HepG2 (cell line): Measurements from ENCODE around the gene FRAS1. TPM values are rescaled to one million over a fixed set of nuclear protein-coding genes. Genes with fewer than 3 reads are reported as not detected.

Experiments used
- CREM ChIP-seq, 2 experiments: sonication (generic) in 1 of 2; formaldehyde crosslinking in 1 of 2; IDR thresholded peaks; 2 replicates each; pipeline versions ENCODE4 v1.4.0 to v1.6.1; 2016 to 2020; ENCODE audit warnings: antibody characterized with exemption in 1 of 2, mild to moderate bottlenecking in 1 of 2, missing genetic modification reagents in 1 of 2
- HOXA3 ChIP-seq: sonication (generic); formaldehyde crosslinking; IDR thresholded peaks from 2 replicates; pipeline ENCODE4 v1.5.0; 2020; ENCODE audit warnings: missing genetic modification reagents
- ISL2 ChIP-seq: sonication (generic); formaldehyde crosslinking; IDR thresholded peaks from 2 replicates; pipeline ENCODE4 v1.5.0; 2020; ENCODE audit warnings: missing genetic modification reagents
- KLF15 ChIP-seq: sonication (generic); formaldehyde crosslinking; IDR thresholded peaks from 2 replicates; pipeline ENCODE4 v1.8.1; 2023; ENCODE audit warnings: borderline replicate concordance, mild to moderate bottlenecking, inconsistent platforms, missing genetic modification reagents, mixed read lengths
- MED13 ChIP-seq: sonication (generic); formaldehyde crosslinking; IDR thresholded peaks from 2 replicates; pipeline ENCODE4 v1.5.0; 2020; ENCODE audit warnings: missing genetic modification reagents
- MTA3 ChIP-seq: sonication (generic); formaldehyde crosslinking; IDR thresholded peaks from 2 replicates; pipeline ENCODE4 v1.4.0; 2020; ENCODE audit warnings: missing genetic modification reagents
- RBAK ChIP-seq: sonication (generic); formaldehyde crosslinking; IDR thresholded peaks from 2 replicates; pipeline ENCODE4 v1.5.1; 2020; ENCODE audit warnings: mild to moderate bottlenecking, missing genetic modification reagents
- RBFOX2 ChIP-seq: fragments of 200-400 bp; formaldehyde crosslinking; IDR thresholded peaks from 2 replicates; pipeline ENCODE4 v1.6.1; 2017; ENCODE audit warnings: low read depth, mild to moderate bottlenecking, low read length
- REPIN1 ChIP-seq: sonication (generic); formaldehyde crosslinking; IDR thresholded peaks from 2 replicates; pipeline ENCODE4 v1.8.0; 2022; ENCODE audit warnings: missing genetic modification reagents, low read depth, mild to moderate bottlenecking, borderline replicate concordance
- REXO4 ChIP-seq: sonication (generic); formaldehyde crosslinking; IDR thresholded peaks from 2 replicates; pipeline ENCODE4 v1.8.0; 2022; ENCODE audit warnings: missing genetic modification reagents, mild to moderate bottlenecking, borderline replicate concordance
- ZFP36 ChIP-seq: fragments of 150-350 bp; IDR thresholded peaks from 2 replicates; pipeline ENCODE4 v1.6.1; 2018; ENCODE audit warnings: borderline replicate concordance, low read length, low read depth; ENCODE audit not compliant: partially characterized antibody
- ZNF264 ChIP-seq: sonication (generic); formaldehyde crosslinking; IDR thresholded peaks from 2 replicates; pipeline ENCODE4 v1.4.0; 2020; ENCODE audit warnings: missing genetic modification reagents
- polyA plus RNA-seq, 8 experiments: library from polyadenylated mRNA; depleted of rRNA in 3 of 8; stranded (reverse) in 7 of 8; unstranded in 1 of 8; fragments of >200 nt; fragmentation: Illumina TruSeq in 4 of 8; extraction: Trizol in 4 of 8; gene quantifications; 2 replicates each; pipeline versions ENCODE4 v1.2.1 to v1.2.3, GENCODE V29; 2011 to 2016; ENCODE audit warnings: low read depth in 4 of 8, missing spikeins in 1 of 8, mixed read lengths in 1 of 8; ENCODE audit not compliant: insufficient read depth in 1 of 8
- total RNA-seq, 5 experiments: library from RNA; depleted of rRNA; stranded (reverse); fragments of >200 nt; fragmentation: Illumina TruSeq; extraction: Trizol; gene quantifications; 2 replicates each; pipeline ENCODE4 v1.2.3, GENCODE V29; 2016; ENCODE audit warnings: low read depth in 1 of 5
- TF ChIP-seq, protein P1 (sequence below): sonication (generic); formaldehyde crosslinking; IDR thresholded peaks from 2 replicates; pipeline ENCODE4 v1.8.0; 2022; ENCODE audit warnings: missing genetic modification reagents, mild to moderate bottlenecking, borderline replicate concordance
- TF ChIP-seq, protein P2 (sequence below): sonication (generic); formaldehyde crosslinking; IDR thresholded peaks from 2 replicates; pipeline ENCODE4 v1.4.0; 2020; ENCODE audit warnings: missing genetic modification reagents, mild to moderate bottlenecking, borderline replicate concordance
- TF ChIP-seq, protein P3 (sequence below): sonication (generic); formaldehyde crosslinking; IDR thresholded peaks from 2 replicates; pipeline ENCODE4 v1.8.0; 2022; ENCODE audit warnings: missing genetic modification reagents, mild to moderate bottlenecking, inconsistent platforms, borderline replicate concordance
- TF ChIP-seq, protein P4 (sequence below), 2 experiments: sonication (generic) in 1 of 2; formaldehyde crosslinking in 1 of 2; IDR thresholded peaks; 2 replicates each; pipeline versions ENCODE4 v1.5.1 to v1.6.1; 2011 to 2020; ENCODE audit warnings: borderline replicate concordance in 1 of 2, low read depth in 1 of 2, low read length in 1 of 2, mild to moderate bottlenecking in 1 of 2, missing genetic modification reagents in 1 of 2, moderate library complexity in 1 of 2
- TF ChIP-seq, protein P5 (sequence below): fragments of 450-650 bp; IDR thresholded peaks from 2 replicates; pipeline ENCODE4 v1.6.1; 2017; ENCODE audit warnings: mild to moderate bottlenecking

FRAS1 gene
- total and polyA plus RNA-seq, 2 of the 13 experiments (the other 11 are each of a cell fraction or from before 2014, with no cell fraction given), result 22.5 to 31.6 TPM

DNA sequence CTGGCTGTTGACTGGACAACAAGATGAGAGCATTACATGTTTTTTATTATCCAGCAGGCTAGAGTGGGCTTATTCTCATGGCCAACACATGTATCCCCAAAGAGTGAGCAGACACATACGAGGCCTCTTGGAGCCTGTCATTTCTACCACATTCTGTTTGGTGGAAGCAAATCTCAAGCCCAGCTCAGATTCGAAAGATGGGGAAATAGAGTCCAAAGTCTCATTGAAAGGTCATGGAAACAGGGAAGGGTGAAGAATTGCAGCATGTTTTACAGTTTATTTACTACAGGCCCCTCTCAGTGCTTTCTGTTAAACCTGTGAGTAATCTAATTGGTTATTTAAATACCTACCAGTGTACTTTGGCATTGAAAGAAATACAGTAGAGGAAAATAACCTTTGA, 108.6 kb downstream of the FRAS1 start (continued):
- TF ChIP-seq, protein P1, sequence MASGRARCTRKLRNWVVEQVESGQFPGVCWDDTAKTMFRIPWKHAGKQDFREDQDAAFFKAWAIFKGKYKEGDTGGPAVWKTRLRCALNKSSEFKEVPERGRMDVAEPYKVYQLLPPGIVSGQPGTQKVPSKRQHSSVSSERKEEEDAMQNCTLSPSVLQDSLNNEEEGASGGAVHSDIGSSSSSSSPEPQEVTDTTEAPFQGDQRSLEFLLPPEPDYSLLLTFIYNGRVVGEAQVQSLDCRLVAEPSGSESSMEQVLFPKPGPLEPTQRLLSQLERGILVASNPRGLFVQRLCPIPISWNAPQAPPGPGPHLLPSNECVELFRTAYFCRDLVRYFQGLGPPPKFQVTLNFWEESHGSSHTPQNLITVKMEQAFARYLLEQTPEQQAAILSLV (CRISPR knock-in tag), result no peak
- no peak; the same call in 1 of the 2 replicates for TF ChIP-seq REPIN1 (CRISPR knock-in tag)
- TF ChIP-seq RBAK (CRISPR knock-in tag), result no peak
- peak; percentile 67; the same call in 1 of the 2 replicates for TF ChIP-seq ZNF264
- TF ChIP-seq RBFOX2, result no peak
- no peak for TF ChIP-seq REXO4 (CRISPR knock-in tag)
- TF ChIP-seq, protein P2, sequence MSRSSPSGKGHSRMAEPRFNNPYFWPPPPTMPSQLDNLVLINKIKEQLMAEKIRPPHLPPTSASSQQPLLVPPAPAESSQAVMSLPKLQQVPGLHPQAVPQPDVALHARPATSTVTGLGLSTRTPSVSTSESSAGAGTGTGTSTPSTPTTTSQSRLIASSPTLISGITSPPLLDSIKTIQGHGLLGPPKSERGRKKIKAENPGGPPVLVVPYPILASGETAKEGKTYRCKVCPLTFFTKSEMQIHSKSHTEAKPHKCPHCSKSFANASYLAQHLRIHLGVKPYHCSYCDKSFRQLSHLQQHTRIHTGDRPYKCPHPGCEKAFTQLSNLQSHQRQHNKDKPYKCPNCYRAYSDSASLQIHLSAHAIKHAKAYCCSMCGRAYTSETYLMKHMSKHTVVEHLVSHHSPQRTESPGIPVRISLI, result no peak
- TF ChIP-seq CREM (IDR thresholded peaks at IDR 0.05), result peak; percentile 57; the same call in 1 of the 2 replicates
- no peak for TF ChIP-seq CREM (CRISPR knock-in tag; IDR thresholded peaks at IDR 0.05)
- TF ChIP-seq, protein P3, sequence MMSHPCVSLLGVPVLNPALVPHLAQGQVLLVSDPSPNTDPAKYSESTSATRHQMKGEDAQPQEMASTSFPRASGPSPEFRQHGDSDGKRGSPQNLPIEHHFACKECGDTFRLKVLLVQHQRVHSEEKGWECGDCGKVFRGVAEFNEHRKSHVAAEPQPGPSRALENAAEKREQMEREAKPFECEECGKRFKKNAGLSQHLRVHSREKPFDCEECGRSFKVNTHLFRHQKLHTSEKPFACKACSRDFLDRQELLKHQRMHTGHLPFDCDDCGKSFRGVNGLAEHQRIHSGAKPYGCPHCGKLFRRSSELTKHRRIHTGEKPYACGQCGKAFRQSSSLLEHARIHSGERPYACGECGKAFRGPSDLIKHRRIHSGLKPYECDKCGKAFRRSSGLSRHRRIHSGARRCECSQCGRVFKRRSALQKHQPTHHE (CRISPR knock-in tag), result no peak
- peak; percentile 34; the same call in 1 of the 2 replicates for TF ChIP-seq HOXA3 (CRISPR knock-in tag)
- TF ChIP-seq, protein P4, sequence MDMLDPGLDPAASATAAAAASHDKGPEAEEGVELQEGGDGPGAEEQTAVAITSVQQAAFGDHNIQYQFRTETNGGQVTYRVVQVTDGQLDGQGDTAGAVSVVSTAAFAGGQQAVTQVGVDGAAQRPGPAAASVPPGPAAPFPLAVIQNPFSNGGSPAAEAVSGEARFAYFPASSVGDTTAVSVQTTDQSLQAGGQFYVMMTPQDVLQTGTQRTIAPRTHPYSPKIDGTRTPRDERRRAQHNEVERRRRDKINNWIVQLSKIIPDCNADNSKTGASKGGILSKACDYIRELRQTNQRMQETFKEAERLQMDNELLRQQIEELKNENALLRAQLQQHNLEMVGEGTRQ (IDR thresholded peaks at IDR 0.05; ENCODE audit: low read depth, low read length), result no peak
- TF ChIP-seq, protein P4 (CRISPR knock-in tag; IDR thresholded peaks at IDR 0.05; ENCODE audit: borderline replicate concordance), result no peak
- no peak for TF ChIP-seq KLF15 (CRISPR knock-in tag)
- TF ChIP-seq, protein P5, sequence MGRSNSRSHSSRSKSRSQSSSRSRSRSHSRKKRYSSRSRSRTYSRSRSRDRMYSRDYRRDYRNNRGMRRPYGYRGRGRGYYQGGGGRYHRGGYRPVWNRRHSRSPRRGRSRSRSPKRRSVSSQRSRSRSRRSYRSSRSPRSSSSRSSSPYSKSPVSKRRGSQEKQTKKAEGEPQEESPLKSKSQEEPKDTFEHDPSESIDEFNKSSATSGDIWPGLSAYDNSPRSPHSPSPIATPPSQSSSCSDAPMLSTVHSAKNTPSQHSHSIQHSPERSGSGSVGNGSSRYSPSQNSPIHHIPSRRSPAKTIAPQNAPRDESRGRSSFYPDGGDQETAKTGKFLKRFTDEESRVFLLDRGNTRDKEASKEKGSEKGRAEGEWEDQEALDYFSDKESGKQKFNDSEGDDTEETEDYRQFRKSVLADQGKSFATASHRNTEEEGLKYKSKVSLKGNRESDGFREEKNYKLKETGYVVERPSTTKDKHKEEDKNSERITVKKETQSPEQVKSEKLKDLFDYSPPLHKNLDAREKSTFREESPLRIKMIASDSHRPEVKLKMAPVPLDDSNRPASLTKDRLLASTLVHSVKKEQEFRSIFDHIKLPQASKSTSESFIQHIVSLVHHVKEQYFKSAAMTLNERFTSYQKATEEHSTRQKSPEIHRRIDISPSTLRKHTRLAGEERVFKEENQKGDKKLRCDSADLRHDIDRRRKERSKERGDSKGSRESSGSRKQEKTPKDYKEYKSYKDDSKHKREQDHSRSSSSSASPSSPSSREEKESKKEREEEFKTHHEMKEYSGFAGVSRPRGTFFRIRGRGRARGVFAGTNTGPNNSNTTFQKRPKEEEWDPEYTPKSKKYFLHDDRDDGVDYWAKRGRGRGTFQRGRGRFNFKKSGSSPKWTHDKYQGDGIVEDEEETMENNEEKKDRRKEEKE, result no peak
- no peak for TF ChIP-seq MED13 (CRISPR knock-in tag)
- TF ChIP-seq ZFP36, result no peak
- TF ChIP-seq ISL2 (CRISPR knock-in tag), result peak; percentile 76
- TF ChIP-seq MTA3 (CRISPR knock-in tag), result no peak
